GM18505 (cell line): ENCODE measurements around the gene MRAS.

Experiments
- ATAC-seq: cut with Tn5 transposase; IDR thresholded peaks from one replicate; pipeline ENCODE4 v1.9.1; 2021; ENCODE audit not compliant: unreplicated experiment
- POLR2A ChIP-seq: IDR thresholded peaks from 4 replicates; pipeline ENCODE4 v1.6.1; 2011; ENCODE audit warnings: borderline replicate concordance; ENCODE audit not compliant: insufficient read depth, insufficient read length; ENCODE audit errors: extremely low read depth

Gene MRAS

GRCh38 chr3:138329127-138329983 lies 19.0 kb upstream of the MRAS start, which contains the start of gene NME9:
Gene NME9, minus strand, starts transcription at chr3:138329851. Its CDS starts 516 bp downstream, at chr3:138329335.
- no peak for TF ChIP-seq POLR2A
- ATAC-seq: peak; percentile 67

GRCh38 chr3:138329984-138330293 lies 18.4 kb upstream of the MRAS start:
- no peak for TF ChIP-seq POLR2A
- no peak for ATAC-seq

GRCh38 chr3:138331143-138331894 lies 17.1 kb upstream of the MRAS start:
- no peak for ATAC-seq
- TF ChIP-seq POLR2A: no peak

- ATAC-seq: no peak
- no peak for TF ChIP-seq POLR2A
These were observed 15.8 kb upstream of the MRAS start for GRCh38 chr3:138332472-138333073.

GRCh38 chr3:138334608-138335007 lies 13.8 kb upstream of the MRAS start:
- no peak for TF ChIP-seq POLR2A
- no peak for ATAC-seq

GRCh38 chr3:138336454-138336999 lies 11.9 kb upstream of the MRAS start:
- TF ChIP-seq POLR2A: no peak
- ATAC-seq: no peak

GRCh38 chr3:138338244-138338643 lies 10.1 kb upstream of the MRAS start:
- no peak for TF ChIP-seq POLR2A
- no peak for ATAC-seq

GRCh38 chr3:138338811-138339210 lies 9.6 kb upstream of the MRAS start:
- no peak for ATAC-seq
- no peak for TF ChIP-seq POLR2A

- no peak for ATAC-seq
- TF ChIP-seq POLR2A: no peak
These were observed 7.9 kb upstream of the MRAS start for GRCh38 chr3:138340511-138340910.

- no peak for TF ChIP-seq POLR2A
- ATAC-seq: no peak
These were observed 3.6 kb upstream of the MRAS start for GRCh38 chr3:138344754-138345153.

GRCh38 chr3:138348754-138349739 lies 668 bp downstream of the MRAS start:
- no peak for ATAC-seq
- no peak for TF ChIP-seq POLR2A

- TF ChIP-seq POLR2A: no peak
These were observed 1.7 kb downstream of the MRAS start for GRCh38 chr3:138349926-138350665.

More at GRCh38 chr3:138349926-138350665, 1.7 kb downstream of the MRAS start:
- no peak for ATAC-seq
